Epithelial cell of proximal tubule (primary cell): ENCODE measurements around the gene EXOSC5. TPM values are rescaled to one million over a fixed set of nuclear protein-coding genes. Genes with fewer than 3 reads are reported as not detected.
"Not testable (repeated sequence)": the region's sequence is repeated elsewhere in the genome, so short reads cannot be mapped to it uniquely, and the experiment has no call there.

Source experiments
- DNase-seq: peaks from one replicate; pipeline ENCODE4 v3.0.0-alpha.2; 2011; ENCODE audit warnings: low read depth
- H3K4me3 ChIP-seq: 2 replicates; pipeline ENCODE4 v1.5.1; 2011; ENCODE audit warnings: low read depth, mild to moderate bottlenecking, low read length
- total RNA-seq: library from RNA; depleted of rRNA; stranded (reverse); fragments of >200 nt; gene quantifications from 2 replicates; pipeline ENCODE4 v1.2.3, GENCODE V29; 2015
- TF ChIP-seq, protein P1 (sequence below): conservative IDR thresholded peaks from 2 replicates; pipeline ENCODE4 v1.5.1; 2012; ENCODE audit warnings: low read depth, mild to moderate bottlenecking, low read length

The EXOSC5 gene
- total RNA-seq, 1 donor from 2014 or later: 23.7 TPM

DNA sequence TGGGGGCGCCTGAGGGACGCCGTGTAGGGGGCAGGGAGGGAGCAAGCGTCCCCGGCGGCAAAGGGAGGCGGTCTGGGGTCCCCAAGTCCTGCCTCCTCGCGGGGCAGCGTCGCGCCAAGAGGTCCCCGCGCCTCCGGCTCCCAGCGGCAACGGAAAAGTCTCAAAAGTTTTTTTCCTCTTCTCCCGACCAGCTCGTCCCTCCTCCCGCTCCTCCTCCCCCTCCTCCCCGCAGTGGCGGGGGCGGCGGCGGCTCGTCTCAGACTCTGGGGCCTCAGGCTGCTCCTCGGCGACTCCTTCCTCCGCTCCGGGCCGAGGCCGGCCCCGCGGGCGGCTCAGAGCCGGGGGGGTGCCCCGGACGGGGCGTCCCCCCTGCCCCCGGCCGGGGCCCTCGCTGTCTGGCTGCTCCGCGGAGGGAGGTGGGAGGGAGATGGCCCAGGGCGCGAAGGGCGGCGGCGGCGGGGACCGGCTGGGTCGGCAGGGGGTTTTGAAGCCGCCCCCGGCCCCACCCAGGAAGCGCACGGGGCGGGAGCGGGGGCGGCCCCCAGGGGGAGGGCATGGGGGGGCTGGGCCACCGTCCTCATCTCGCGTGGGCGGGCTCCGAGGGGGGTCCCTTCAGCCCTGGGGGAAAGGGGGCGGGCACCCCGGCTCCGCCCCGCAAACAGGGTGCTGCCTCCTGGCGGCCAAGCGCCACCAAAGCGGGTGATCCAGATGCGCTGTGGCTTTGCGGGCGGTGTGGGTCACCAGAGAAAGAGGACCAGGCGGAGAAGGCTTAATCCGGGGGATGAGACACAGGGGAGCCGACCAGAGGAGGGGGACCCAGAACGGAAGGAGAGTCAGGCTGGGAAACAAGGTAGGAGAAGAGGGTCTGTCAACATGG is 43.5 kb downstream of the EXOSC5 start, which contains the start of gene TGFB1:
Gene TGFB1, minus strand, starts transcription at position 457 of the 877 bp plus-strand sequence. CDS start 878 bp downstream, outside the sequence.
- TF ChIP-seq, protein P1, sequence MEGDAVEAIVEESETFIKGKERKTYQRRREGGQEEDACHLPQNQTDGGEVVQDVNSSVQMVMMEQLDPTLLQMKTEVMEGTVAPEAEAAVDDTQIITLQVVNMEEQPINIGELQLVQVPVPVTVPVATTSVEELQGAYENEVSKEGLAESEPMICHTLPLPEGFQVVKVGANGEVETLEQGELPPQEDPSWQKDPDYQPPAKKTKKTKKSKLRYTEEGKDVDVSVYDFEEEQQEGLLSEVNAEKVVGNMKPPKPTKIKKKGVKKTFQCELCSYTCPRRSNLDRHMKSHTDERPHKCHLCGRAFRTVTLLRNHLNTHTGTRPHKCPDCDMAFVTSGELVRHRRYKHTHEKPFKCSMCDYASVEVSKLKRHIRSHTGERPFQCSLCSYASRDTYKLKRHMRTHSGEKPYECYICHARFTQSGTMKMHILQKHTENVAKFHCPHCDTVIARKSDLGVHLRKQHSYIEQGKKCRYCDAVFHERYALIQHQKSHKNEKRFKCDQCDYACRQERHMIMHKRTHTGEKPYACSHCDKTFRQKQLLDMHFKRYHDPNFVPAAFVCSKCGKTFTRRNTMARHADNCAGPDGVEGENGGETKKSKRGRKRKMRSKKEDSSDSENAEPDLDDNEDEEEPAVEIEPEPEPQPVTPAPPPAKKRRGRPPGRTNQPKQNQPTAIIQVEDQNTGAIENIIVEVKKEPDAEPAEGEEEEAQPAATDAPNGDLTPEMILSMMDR: peak; percentile 79
- no peak for DNase-seq
- H3K4me3 ChIP-seq: peak within 1 kb of the TSS; percentile 93

DNA sequence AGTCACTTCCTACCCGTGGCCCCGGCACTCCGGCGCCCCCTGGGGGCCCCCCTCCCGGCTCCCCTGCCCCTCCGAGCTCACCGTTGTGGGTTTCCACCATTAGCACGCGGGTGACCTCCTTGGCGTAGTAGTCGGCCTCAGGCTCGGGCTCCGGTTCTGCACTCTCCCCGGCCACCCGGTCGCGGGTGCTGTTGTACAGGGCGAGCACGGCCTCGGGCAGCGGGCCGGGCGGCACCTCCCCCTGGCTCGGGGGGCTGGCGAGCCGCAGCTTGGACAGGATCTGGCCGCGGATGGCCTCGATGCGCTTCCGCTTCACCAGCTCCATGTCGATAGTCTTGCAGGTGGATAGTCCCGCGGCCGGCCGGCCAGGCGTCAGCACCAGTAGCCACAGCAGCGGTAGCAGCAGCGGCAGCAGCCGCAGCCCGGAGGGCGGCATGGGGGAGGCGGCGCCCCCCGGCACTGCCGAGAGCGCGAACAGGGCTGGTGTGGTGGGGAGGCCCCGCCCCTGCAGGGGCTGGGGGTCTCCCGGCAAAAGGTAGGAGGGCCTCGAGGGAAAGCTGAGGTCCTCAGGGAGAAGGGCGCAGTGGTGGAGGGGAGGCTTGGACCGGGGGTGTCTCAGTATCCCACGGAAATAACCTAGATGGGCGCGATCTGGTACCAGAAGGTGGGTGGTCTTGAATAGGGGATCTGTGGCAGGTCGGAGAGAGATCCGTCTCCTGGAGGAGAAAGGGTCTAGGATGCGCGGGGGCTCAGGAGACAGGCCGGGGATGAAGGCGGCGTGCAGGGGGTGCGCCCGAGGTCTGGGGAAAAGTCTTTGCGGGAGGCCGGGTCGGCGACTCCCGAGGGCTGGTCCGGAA is 44.3 kb downstream of the EXOSC5 start:
- DNase-seq: no peak
- TF ChIP-seq, protein P1: peak; percentile 65
- peak overlapping the region; percentile 93 for H3K4me3 ChIP-seq

DNA sequence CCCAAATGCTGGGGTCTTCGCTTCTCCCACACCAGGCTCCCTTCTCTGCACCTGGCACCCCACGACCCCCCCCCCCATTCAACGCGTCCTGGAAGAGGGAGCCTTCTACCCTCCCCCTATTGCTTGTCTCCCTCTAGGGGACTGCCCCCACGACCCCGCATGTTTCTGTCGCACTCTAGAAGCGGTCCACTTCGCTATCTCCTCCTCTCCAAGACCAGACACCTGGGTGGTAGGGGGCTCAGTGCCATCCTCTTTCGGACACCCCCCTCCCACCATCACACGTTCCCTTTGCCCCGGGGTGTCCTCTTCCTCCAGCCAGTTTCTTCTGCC is 44.9 kb downstream of the EXOSC5 start:
- DNase-seq: no peak
- peak overlapping the region; percentile 93 for H3K4me3 ChIP-seq
- TF ChIP-seq, protein P1: no peak

DNA sequence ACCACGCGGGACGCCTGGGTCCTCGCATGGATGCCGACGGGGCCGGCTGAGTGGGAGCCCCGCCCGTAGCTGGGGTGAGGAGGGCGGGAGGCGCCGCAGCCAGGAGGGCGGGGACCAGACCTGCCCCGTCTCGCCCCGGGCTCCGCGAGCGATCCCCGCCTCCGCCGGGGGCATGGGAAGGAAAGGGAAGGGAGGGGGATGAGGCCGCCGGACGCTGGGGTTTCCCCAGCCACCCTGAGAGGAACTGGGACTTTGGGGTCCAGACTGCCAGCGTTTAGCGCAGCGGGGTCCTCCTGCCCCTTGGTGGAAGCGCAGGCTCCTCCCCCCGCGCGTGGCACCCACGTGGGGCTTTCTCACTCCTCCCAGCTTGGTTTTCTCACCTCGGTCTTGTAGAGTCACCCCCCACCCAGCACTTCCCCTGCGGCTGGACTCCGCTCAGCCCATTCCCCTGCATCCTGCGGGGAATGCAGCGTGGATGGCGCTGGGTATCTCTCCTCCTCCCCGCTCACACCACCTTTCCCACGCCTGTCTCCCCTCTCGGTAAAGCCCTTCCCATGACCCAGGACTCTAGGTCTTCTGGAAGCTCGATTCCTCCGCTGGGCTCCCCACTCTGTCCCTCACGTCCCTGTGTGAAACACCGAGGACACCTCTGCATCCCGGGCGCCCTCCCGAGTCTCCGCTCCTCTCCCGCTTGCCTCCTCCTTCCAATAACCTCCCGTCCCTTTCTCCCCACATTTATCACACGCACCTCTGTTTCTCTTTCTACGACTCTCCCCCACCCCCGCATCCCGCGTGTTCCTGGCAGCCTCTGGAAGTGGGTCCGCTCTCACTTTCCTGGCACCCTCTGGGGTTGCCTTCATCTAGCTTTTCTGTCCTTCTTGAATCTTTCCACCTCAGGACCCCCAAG is 45.6 kb downstream of the EXOSC5 start:
- TF ChIP-seq, protein P1: no peak
- no peak for DNase-seq
- H3K4me3 ChIP-seq: peak overlapping the region; percentile 93

DNA sequence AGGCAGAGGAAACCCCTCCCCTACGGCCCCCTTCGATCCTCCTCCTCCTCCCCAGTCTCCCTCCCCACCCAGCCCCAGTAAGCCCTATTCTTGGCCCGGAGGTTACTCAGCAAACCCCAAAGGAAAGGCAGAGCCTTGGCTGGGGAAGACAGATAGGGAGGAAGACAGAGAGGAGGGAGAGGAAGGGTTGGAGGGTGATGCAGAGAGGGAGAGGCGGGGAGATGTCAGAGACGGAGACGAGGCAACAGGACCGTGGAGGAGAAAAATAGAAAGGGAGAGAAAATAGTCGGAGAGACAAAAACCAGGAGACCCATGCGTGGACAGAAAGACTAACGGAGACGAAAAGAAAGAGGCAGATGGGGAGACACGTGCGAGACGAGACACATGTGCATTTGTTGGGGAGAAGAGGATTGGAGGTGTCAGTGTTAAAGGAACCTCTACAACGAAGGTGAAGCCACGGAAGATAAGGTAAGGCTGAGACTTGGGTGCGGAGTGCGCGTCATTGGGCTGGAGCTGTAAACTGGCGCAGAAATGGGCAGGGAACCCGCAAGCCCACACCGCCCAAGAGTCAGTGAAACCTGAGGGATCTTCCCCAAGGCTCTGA is 46.3 kb downstream of the EXOSC5 start:
- DNase-seq: no peak
- peak overlapping the region; percentile 93 for H3K4me3 ChIP-seq
- TF ChIP-seq, protein P1: no peak

DNA sequence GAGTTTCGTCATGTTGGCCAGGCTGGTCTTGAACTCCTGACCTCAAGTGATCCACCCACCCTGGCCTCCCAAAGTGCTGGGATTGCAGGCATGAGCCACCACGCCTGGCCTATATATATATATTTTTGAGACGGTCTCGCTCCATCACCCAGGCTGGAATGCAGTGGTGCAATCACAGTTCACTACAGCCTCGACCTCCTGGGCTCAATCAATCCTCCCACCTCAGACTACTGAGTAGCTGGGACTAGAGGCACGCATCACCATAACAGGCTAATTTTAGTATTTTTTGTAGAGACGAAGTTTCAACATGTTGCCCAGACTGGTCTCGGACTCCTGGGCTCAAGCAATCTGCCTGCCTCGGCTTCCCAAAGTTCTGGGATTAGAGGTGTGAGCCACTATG is 50.2 kb downstream of the EXOSC5 start:
- DNase-seq, H3K4me3 ChIP-seq: not testable (repeated sequence)
